HEK293T (cell line): ENCODE data around the gene PCMT1.
A peak's percentile ranks its signal among the peaks of the same experiment; 100 is the strongest.

ENCODE experiments used
- CTCF ChIA-PET: fragments of 350-600 bp; formaldehyde crosslinking; extraction: SDS; loops from one replicate; lab custom pipeline; 2021; ENCODE audit warnings: antibody characterized with exemption, inconsistent platforms; lab: Yijun Ruan, JAX
- POLR2A ChIA-PET: fragments of 350-600 bp; formaldehyde crosslinking; extraction: SDS; loops from one replicate; lab custom pipeline; 2020; ENCODE audit warnings: antibody characterized with exemption, inconsistent platforms; lab: Yijun Ruan, JAX
- DNase-seq: peaks from one replicate; pipeline ENCODE4 v3.0.0; 2012; ENCODE audit warnings: mixed read lengths; ENCODE audit errors: extremely low spot score
- ARNT ChIP-seq: fragments of 450-650 bp; IDR thresholded peaks from 2 replicates; pipeline ENCODE4 v1.6.1; 2017; ENCODE audit warnings: mild to moderate bottlenecking
- BHLHE40 ChIP-seq: fragments of 450-650 bp; IDR thresholded peaks from 2 replicates; pipeline ENCODE4 v1.6.1; 2016; ENCODE audit warnings: mild to moderate bottlenecking, moderate library complexity, borderline replicate concordance
- CTBP1 ChIP-seq: fragments of 450-650 bp; IDR thresholded peaks from 2 replicates; pipeline ENCODE4 v1.6.1; 2016; ENCODE audit warnings: borderline replicate concordance
- ELF4 ChIP-seq: fragments of 450-650 bp; IDR thresholded peaks from 2 replicates; pipeline ENCODE4 v1.6.1; 2017; ENCODE audit warnings: antibody characterized with exemption
- FOXA1 ChIP-seq: fragments of 450-650 bp; IDR thresholded peaks from 2 replicates; pipeline ENCODE4 v1.6.1; 2016; ENCODE audit warnings: mild to moderate bottlenecking
- FOXK2 ChIP-seq: fragments of 450-650 bp; IDR thresholded peaks from 2 replicates; pipeline ENCODE4 v1.6.1; 2016; ENCODE audit warnings: mild to moderate bottlenecking
- FOXM1 ChIP-seq: fragments of 450-650 bp; IDR thresholded peaks from 2 replicates; pipeline ENCODE4 v1.6.1; 2017; ENCODE audit warnings: mild to moderate bottlenecking, borderline replicate concordance
- HDGF ChIP-seq: fragments of 450-650 bp; IDR thresholded peaks from 2 replicates; pipeline ENCODE4 v1.6.1; 2017; ENCODE audit warnings: antibody characterized with exemption, borderline replicate concordance
- L3MBTL2 ChIP-seq: fragments of 450-650 bp; conservative IDR thresholded peaks from 2 replicates; pipeline ENCODE4 v1.6.1; 2016; ENCODE audit warnings: mild to moderate bottlenecking
- LEF1 ChIP-seq: fragments of 450-650 bp; IDR thresholded peaks from 2 replicates; pipeline ENCODE4 v1.6.1; 2017; ENCODE audit warnings: mild to moderate bottlenecking, borderline replicate concordance
- NFRKB ChIP-seq: fragments of 450-650 bp; IDR thresholded peaks from 2 replicates; pipeline ENCODE4 v1.6.1; 2016; ENCODE audit warnings: mild to moderate bottlenecking, moderate library complexity
- SP1 ChIP-seq: fragments of 450-650 bp; IDR thresholded peaks from 2 replicates; pipeline ENCODE4 v1.6.1; 2017
- SUZ12 ChIP-seq: fragments of 450-650 bp; IDR thresholded peaks from 2 replicates; pipeline ENCODE4 v1.6.1; 2016; ENCODE audit warnings: mild to moderate bottlenecking
- TARDBP ChIP-seq: fragments of 450-650 bp; IDR thresholded peaks from 2 replicates; pipeline ENCODE4 v1.6.1; 2016
- ZNF384 ChIP-seq: fragments of 450-650 bp; IDR thresholded peaks from 2 replicates; pipeline ENCODE4 v1.6.1; 2016
- TF ChIP-seq, protein P1 (sequence below): fragments of 450-650 bp; IDR thresholded peaks from 2 replicates; pipeline ENCODE4 v1.6.1; 2016

Gene PCMT1

DNA sequence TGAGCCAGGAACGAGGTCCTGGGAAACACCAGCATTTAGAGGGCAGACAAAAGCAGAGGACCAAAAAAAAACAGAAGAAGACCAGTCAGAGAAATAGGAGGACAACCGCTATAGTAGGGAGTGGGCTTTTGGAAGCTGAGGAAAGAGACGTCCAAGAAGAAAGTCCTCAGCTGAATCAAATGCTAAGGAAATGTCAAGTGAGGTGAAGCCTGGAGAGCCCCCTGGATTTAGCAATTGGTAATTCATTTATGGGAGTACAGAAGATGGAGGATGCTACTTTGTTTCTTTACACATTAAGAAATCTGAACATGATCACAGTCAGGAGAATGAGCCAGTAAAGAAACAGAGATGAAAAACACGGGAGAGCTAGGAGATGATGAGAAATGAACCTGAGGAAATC, 73.5 kb downstream of the PCMT1 start:
- ChIA-PET POLR2A (interaction anchor here (0.5 kb wide), 1 partner anchor 25 kb away, joined by 3 read pairs; no protein-coding TSS in a partner anchor), CTCF (interaction anchor here (1.3 kb wide), 1 partner anchor 18 kb away, joined by 3 read pairs; no protein-coding TSS in a partner anchor)
- DNase-seq, result no peak
- TF ChIP-seq, protein P1, sequence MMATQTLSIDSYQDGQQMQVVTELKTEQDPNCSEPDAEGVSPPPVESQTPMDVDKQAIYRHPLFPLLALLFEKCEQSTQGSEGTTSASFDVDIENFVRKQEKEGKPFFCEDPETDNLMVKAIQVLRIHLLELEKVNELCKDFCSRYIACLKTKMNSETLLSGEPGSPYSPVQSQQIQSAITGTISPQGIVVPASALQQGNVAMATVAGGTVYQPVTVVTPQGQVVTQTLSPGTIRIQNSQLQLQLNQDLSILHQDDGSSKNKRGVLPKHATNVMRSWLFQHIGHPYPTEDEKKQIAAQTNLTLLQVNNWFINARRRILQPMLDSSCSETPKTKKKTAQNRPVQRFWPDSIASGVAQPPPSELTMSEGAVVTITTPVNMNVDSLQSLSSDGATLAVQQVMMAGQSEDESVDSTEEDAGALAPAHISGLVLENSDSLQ, result no peak
- TF ChIP-seq ARNT (no peak), HDGF (no peak), CTBP1 (no peak), BHLHE40 (no peak), L3MBTL2 (no peak), ZNF384 (no peak), TARDBP (no peak), SUZ12 (no peak), ELF4 (no peak), FOXA1 (no peak), FOXK2 (no peak)

DNA sequence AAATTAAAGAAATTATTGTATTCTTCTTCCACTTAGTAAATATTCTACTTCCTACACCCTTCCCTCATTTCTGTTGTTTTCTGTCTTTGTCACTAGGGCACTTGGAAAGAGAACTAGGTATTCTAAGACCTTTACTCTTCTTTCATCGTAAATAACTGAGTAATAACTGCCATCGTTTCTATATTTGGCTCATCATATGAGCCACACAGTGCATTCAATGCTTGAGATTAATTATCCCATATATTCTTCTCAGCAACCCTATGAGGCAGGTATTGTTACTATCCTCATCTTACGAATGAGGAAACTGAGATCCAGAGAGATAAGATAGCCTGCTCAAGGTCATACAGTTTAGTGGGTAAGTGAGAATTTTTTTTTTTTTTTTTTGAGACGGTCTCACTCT, 75.8 kb downstream of the PCMT1 start:
- CTCF ChIA-PET, result no interaction called here
- TF ChIP-seq, protein P1, result no peak
- TF ChIP-seq TARDBP (no peak), LEF1 (no peak), SP1 (no peak), FOXM1 (no peak), L3MBTL2 (no peak), ARNT (no peak), ELF4 (no peak)
- POLR2A ChIA-PET, result interaction anchor here (1.4 kb wide), 1 partner anchor 108 kb away, joined by 3 read pairs; the partner anchor contains the start of gene LATS1
- DNase-seq, result no peak

DNA sequence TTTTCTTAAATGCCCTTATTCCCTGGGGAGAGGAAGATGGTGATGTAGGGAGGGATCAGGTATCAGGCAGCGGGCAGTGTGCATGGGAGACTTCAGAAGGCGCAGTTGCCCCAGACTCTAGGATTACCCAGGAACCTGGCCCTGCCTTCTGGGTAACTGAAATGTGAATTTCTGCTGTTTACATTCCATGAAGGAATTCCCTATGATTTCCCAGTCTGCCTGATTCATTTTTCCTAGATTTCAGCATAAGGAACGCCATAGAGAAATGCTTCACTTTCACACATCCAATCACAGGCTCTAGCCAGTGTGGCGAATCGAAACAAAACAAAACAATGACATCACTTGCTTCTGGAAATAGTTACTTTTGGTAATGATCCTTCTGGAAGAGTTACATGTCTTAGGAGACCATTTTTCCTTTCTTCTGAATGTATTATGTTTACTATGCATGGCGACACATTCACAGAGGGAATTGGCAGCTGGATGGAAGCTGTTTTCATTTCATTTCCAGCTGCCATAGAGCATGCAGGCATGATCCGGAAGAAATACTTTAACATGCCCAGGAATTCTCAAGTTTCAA, 81.3 kb downstream of the PCMT1 start:
- CTCF ChIA-PET, result interaction anchor here (0.7 kb wide), 1 partner anchor 36 kb away, joined by 3 read pairs; no protein-coding TSS in a partner anchor

DNA sequence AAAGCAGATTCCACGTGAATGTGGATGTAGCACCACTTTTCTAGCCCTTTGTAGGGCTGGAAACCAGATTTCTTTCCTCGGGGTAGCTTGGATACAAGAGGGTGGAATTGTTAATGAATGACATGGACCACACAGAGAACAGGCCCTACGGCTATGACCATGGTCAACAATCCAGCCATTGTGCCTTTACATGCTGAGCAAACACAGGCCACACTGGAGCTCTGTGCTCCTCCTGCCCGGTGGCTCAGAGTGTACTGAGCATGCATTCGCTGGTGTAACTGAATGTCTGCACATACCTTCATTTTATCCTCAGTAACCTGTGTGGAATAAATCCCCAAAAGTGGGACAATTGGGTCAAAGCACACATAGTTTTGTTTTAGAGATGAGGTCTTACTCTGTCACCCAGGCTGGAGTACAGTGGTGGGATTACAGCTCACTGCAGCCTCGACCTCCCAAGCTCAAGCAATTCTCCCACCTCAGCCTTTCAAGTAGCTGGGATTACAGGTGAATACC, 81.8 kb downstream of the PCMT1 start:
- no peak for DNase-seq
- ChIA-PET CTCF (interaction anchor here (0.7 kb wide), 1 partner anchor 36 kb away, joined by 3 read pairs; no protein-coding TSS in a partner anchor), POLR2A (no interaction called here)
- TF ChIP-seq SUZ12 (no peak), L3MBTL2 (no peak), SP1 (no peak), FOXK2 (no peak), TARDBP (no peak), FOXM1 (no peak), HDGF (no peak)

More for the DNA sequence above, 81.3 kb downstream of the PCMT1 start:
- DNase-seq, result no peak
- POLR2A ChIA-PET, result no interaction called here
- TF ChIP-seq FOXK2, result no peak
- TF ChIP-seq SP1, result no peak
- no peak for TF ChIP-seq ARNT

DNA sequence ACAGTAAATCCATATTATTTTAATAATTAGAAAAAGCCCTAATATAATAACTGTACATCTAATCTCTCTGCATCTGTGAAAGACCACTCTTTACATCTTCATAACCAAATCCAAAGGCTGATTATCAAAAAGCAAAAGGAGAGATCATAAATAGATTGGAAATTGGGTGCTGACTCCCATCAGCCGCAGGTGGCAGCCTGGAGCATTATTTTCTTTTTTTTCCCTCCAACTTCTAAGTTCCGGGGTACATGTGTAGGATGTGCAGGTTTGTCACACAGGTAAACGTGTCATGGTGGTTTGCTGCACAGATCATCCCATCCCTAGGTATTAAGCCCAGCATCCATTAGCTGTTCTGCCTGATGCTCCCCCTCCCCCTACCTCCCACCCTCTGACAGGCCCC, 84.1 kb downstream of the PCMT1 start:
- no peak for TF ChIP-seq FOXM1
- TF ChIP-seq SUZ12, result no peak
- no peak for TF ChIP-seq ZNF384
- no peak for TF ChIP-seq BHLHE40
- TF ChIP-seq FOXA1, result no peak
- TF ChIP-seq, protein P1, result no peak
- no peak for TF ChIP-seq L3MBTL2
- no peak for TF ChIP-seq TARDBP
- TF ChIP-seq ELF4, result no peak
- no peak for TF ChIP-seq FOXK2
- TF ChIP-seq HDGF, result no peak
- no peak for TF ChIP-seq NFRKB
- TF ChIP-seq LEF1, result no peak
- no peak for TF ChIP-seq CTBP1
- no peak for TF ChIP-seq SP1
- no peak for TF ChIP-seq ARNT
- POLR2A ChIA-PET, result no interaction called here
- CTCF ChIA-PET, result interaction anchor here (0.8 kb wide), 1 partner anchor 55 kb away, joined by 3 read pairs; no protein-coding TSS in a partner anchor
- no peak for DNase-seq

DNA sequence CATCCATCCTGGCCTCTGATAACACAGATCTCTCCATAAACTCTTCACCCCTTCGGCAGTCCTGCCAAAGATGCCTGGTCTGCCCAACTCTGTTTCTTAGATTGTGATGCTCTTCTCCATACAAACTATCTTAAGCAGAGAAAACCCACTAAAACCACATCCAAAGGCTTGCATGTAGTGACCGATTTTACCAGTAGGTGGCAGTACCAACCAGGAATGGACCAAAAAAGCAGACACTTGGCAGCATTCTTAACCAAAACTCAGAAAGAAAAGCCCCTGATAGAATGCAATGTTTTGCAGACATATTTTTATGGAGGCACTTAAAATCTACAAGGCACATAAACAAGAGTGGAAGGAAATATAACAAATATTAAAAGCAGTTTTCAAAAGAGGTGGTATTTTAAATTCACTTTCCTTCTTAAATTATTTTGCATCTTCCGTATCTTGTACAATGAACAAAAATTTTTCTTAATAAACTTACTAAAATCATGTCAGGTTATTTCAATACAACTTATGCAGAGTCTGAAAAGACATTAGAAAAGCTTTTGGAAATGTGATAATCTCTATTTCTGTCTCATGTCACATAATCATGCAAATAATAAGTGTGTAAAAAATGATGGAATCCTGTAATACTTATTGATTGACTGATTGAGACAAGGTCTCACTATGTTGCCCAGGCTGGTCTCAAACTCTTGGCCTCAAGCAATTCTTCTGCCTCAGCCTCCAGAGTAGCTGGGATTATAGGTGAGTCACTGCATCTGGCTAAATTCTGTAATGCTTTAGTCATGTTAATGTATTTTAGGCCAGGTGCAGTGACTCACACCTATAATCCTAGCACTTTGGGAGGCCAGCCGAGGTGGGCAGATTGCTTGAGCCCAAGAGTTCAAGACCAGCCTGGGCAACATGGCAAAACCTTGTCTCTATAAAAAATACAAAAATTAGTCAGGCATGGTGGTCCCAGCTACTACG, 85.3 kb downstream of the PCMT1 start:
- ChIA-PET POLR2A (interaction anchor here (1.9 kb wide), 1 partner anchor 29 kb away, joined by 5 read pairs; the partner anchor contains the start of gene LRP11), CTCF (interaction anchor here (0.8 to 1.9 kb wide), 3 partner anchors 13 to 90 kb away, joined by 3 to 6 read pairs (median 4); no protein-coding TSS in a partner anchor)
- TF ChIP-seq NFRKB (no peak), FOXA1 (no peak), ZNF384 (no peak), BHLHE40 (no peak), CTBP1 (no peak), SP1 (no peak), FOXK2 (no peak), SUZ12 (no peak)
- peak; percentile 69 for DNase-seq
